CD4-positive, alpha-beta T cell treated with Interleukin-4 for 1 hour (primary cell): ENCODE data around the gene ZDHHC11B.
"Not testable (repeated sequence)": the region's sequence is repeated elsewhere in the genome, so short reads cannot be mapped to it uniquely, and the experiment has no call there.

Source experiments
- DNase-seq, 2 donors: peaks; one replicate each; pipeline ENCODE4 v3.0.0-alpha.2; 2020 to 2022

The ZDHHC11B gene

GRCh38 chr5:751992-752391 lies 32.5 kb downstream of the ZDHHC11B start:
- not testable (repeated sequence) for DNase-seq

GRCh38 chr5:751496-751895 lies 33.0 kb downstream of the ZDHHC11B start:
- no peak for DNase-seq

- DNase-seq = not testable (repeated sequence)
These were observed 34.3 kb downstream of the ZDHHC11B start for GRCh38 chr5:750226-750625.

- no peak for DNase-seq
These were observed 35.3 kb downstream of the ZDHHC11B start for GRCh38 chr5:749101-749670.

GRCh38 chr5:748011-748980 lies 36.2 kb downstream of the ZDHHC11B start:
- not testable (repeated sequence) for DNase-seq

- not testable (repeated sequence) for DNase-seq
These were observed 37.2 kb downstream of the ZDHHC11B start for GRCh38 chr5:747303-747844.

- no peak for DNase-seq
These were observed 38.2 kb downstream of the ZDHHC11B start for GRCh38 chr5:746258-746761.

- not testable (repeated sequence) for DNase-seq
These were observed 39.0 kb downstream of the ZDHHC11B start for GRCh38 chr5:745272-746142.

- not testable (repeated sequence) for DNase-seq
These were observed 40.7 kb downstream of the ZDHHC11B start for GRCh38 chr5:743696-744404.

- not testable (repeated sequence) for DNase-seq
These were observed 42.3 kb downstream of the ZDHHC11B start for GRCh38 chr5:742276-742675.

GRCh38 chr5:734145-734544 lies 50.4 kb downstream of the ZDHHC11B start:
- DNase-seq = not testable (repeated sequence)

GRCh38 chr5:732754-733454 lies 51.6 kb downstream of the ZDHHC11B start:
- DNase-seq = not testable (repeated sequence)

GRCh38 chr5:729225-729624 lies 55.3 kb downstream of the ZDHHC11B start:
- DNase-seq = not testable (repeated sequence)

- not testable (repeated sequence) for DNase-seq
These were observed 57.4 kb downstream of the ZDHHC11B start for GRCh38 chr5:727087-727486.

- DNase-seq = not testable (repeated sequence)
These were observed 60.7 kb downstream of the ZDHHC11B start for GRCh38 chr5:723865-724264.

- DNase-seq = not testable (repeated sequence)
These were observed 61.2 kb downstream of the ZDHHC11B start for GRCh38 chr5:723309-723708.

GRCh38 chr5:719379-719778 lies 65.2 kb downstream of the ZDHHC11B start:
- not testable (repeated sequence) for DNase-seq

GRCh38 chr5:717143-717542 lies 67.4 kb downstream of the ZDHHC11B start:
- no peak for DNase-seq

GRCh38 chr5:716740-717139 lies 67.8 kb downstream of the ZDHHC11B start:
- DNase-seq = not testable (repeated sequence)

GRCh38 chr5:715636-716035 lies 68.9 kb downstream of the ZDHHC11B start:
- DNase-seq = not testable (repeated sequence)
